GM10847 (cell line): Measurements from ENCODE around the gene SURF6.

Experiments used
- POLR2A ChIP-seq: IDR thresholded peaks from 2 replicates; pipeline ENCODE4 v1.6.1; 2011; ENCODE audit not compliant: insufficient read length; ENCODE audit errors: extremely low read depth

Gene SURF6

GRCh38 chr9:133345596-133345995 is 9.6 kb upstream of the SURF6 start:
- TF ChIP-seq POLR2A: no peak

DNA sequence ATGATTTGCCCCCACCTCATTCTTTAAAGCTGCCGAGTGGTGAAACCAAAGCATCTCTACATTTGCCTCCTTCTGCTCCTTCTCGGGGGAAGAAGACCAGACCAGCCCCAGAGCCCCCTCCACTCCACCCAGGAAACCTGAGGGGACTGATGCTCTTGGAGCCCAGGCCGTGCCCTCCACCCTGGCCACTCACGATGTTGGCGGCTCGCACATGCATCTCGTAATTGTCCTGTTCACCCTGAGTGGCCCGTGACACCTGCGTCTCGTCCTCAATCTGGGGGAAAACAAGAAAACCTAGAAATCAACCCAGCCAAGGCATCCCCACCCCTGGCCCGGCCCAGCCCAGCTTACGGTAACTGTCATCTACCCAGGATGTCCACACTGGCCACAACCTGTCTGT is 9.0 kb upstream of the SURF6 start:
- TF ChIP-seq POLR2A: no peak

GRCh38 chr9:133344071-133344470 is 8.1 kb upstream of the SURF6 start:
- no peak for TF ChIP-seq POLR2A

DNA sequence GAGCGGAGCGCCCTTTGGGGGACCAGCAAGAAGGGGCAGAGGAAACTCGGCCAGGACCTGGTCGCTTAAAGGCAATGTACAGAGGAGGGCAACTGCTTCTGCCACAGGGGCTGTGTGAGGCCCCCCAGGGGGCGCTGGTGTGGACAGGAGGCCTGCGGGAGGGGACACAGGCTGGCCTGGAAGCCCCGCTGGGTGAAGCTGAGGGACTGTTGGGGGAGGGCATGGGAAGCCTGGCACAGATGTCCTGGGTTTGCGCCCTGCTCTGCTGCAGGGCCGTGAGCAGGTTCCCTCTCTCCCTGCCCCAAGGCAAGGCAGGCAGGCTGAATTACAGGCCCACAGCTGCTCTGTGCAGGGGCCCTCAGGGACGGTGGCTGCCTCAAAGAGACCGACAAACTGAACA is 6.6 kb upstream of the SURF6 start:
- no peak for TF ChIP-seq POLR2A

DNA sequence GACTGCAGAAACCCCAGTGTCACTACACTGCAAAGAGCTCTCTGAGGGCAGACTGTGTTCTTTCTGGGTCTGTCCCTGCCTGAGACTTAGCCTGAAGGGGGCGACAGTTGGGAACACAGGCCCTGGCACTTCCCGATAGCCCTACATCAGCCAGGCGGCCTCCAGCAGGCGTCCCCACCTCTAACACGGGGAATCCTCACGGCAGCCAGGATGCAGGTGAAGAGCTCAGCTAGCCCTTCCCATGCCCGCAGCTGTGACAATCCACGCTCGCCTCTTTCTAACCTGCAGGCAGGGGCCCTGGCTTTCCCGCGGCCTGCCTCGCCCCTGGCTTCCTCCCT is 6.0 kb upstream of the SURF6 start:
- no peak for TF ChIP-seq POLR2A

- no peak for TF ChIP-seq POLR2A
Measured at GRCh38 chr9:133341369-133342068, 5.5 kb upstream of the SURF6 start.

- no peak for TF ChIP-seq POLR2A
Measured at GRCh38 chr9:133340916-133341315, 4.9 kb upstream of the SURF6 start.

GRCh38 chr9:133340256-133340655 is 4.3 kb upstream of the SURF6 start:
- TF ChIP-seq POLR2A: no peak

- TF ChIP-seq POLR2A: no peak
Measured at GRCh38 chr9:133339641-133340040, 3.7 kb upstream of the SURF6 start.

- no peak for TF ChIP-seq POLR2A
Measured at GRCh38 chr9:133334161-133334560, 1.8 kb downstream of the SURF6 start.

GRCh38 chr9:133333566-133333965 is 2.4 kb downstream of the SURF6 start:
- no peak for TF ChIP-seq POLR2A

DNA sequence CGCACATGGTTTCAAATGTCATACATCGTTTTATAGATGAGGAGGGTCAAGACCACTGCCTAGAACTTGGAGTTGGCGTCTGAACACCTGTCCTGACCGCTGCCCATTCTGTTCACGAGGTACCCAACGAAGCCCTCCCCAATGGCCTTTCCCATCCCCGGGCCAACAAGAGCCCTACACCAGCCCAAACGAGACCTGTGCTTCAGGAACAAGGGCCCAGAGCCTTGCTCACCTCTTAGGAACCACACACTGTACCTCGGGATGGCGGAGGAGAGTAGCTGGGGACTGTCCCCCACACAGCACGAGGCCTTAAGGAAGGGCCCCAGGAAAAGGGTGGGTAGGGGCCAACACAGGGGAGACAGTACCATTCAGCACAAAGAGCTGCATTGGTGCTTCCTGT is 3.0 kb downstream of the SURF6 start:
- no peak for TF ChIP-seq POLR2A

GRCh38 chr9:133332381-133332730 is 3.6 kb downstream of the SURF6 start:
- TF ChIP-seq POLR2A: no peak

DNA sequence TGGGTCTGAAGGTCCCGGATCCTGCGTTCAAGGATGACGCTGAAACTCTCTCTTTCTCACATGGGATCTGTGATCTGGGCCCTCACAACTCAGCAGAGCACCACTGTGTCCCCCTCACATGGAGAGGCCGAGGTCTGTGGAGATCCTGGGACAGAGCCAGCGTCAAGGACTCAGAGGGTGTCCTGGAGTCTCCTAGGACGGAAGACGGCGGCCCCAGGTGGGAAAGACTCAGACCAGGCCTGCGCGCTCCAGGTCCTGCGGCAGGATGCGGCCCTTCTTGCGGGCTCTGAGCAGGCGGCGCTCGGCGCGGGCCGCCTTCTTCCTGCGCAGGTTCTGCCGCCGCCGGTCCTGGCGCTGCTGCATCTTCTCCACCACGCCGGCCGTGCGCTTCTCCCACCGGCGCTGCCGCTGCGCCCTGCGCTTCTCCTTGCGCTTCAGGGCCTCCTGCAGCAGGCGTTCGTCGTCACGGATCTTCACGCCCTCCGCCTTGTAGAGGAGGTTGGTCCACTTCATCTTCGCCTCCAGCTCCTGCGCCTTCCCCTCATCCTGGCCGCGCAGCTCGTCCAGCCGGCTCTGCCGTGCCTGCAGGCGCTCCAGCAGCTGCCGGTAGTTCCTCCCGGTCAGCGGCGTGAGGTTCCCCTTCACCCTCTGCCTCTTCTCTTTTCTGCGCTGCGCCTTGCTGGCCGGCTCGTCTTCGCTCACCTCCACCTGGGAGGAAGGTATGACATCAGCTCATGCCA is 4.2 kb downstream of the SURF6 start:
- TF ChIP-seq POLR2A: no peak

GRCh38 chr9:133331221-133331620 is 4.8 kb downstream of the SURF6 start:
- TF ChIP-seq POLR2A: no peak

GRCh38 chr9:133327834-133328484 is 8.0 kb downstream of the SURF6 start:
- TF ChIP-seq POLR2A: no peak

DNA sequence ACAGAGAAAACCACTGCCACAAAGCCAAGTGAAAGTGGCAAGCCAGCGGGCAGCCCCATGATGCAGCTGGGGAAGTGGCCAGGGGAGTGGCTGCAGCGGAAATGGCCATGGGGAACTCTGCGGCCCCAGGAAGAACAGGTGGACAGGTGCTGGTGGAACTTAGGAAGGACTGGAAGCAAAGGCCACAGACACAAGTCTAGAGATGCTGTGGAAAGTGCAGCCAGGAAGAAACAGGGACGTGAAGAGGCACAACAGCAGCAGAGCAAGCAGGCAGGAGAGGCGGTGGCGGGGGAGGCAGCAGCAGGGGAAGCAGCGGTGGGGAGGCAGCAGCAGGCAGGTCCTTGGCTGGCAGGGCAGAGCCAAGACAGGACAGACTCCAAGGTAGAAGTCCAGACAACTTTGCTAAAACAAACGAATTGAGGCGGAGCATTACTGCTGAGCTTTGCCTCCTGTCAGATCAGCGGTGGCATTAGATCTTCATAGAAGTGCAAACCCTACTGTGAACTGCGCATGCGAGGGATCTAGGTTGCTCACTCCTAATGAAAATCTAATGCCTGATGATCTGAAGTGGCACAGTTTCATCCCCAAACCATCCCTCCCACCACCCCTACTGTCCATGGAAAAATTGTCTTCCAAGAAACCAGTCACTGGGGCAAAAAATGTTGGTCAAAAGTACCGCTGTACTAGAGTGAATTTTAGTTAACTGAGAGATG is 11.8 kb downstream of the SURF6 start:
- TF ChIP-seq POLR2A: no peak

GRCh38 chr9:133323211-133323610 is 12.8 kb downstream of the SURF6 start:
- TF ChIP-seq POLR2A: no peak
